ENCODE results near the gene CDS2. TPM values are rescaled to one million over a fixed set of nuclear protein-coding genes. Genes with fewer than 3 reads are reported as not detected.

CDS2 gene
- total and polyA plus RNA-seq, 8 donors = 2.1 to 88.1 (median 14.7) TPM

DNA sequence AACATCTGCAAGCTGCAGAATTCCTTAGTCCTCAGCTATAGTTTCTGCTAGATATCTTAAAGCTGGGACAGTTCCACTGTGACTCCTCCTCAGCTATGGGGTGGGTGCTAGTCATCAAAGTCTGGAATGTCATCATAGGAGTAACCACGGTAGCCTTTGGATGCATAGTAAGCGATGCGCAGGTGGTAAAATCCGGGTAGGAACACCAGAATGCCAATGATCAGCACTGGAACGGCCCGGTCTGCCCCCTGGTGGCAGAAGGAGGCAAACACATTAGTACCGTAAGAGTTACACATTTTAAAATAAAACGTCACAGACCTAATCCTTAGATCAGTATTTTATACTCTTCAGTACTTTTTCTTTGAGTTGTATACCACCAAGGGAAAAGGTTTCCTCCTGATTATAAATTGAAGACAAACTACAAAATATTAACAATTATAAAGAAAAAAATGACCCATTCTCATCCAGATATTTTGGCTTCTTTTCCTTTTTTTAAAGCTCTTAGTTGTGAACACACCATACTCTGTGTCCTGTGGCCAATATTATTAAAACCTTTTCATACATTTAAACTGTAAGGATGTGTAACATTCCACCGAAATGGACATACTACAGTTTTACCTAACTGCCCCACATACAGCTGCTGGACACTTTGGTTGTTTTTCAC is 26.0 kb upstream of the CDS2 start:
- Histone ChIP-seq H3K27me3 (no peaks in the 10 kb centered on the region), H3K4me3 (no peak overlapping the region), H3K36me3 (peaks cover 44 to 98% (median 93%) of the 10 kb centered on the region in 4 donors), H3K4me1 (peaks cover 0 to 10% (median 0%) of the 10 kb centered on the region in 4 donors), H3K27ac (peak overlapping the region in 1 of 5 donors; percentile 10), H3K9me3 (no peaks in the 10 kb centered on the region)
- DNase-seq = peak; percentile 84 to 85
- intact Hi-C loops (cut with DNase I; ENCODE audit: low total_unique reads) = no loop called here
- no peak for TF ChIP-seq EP300 (IDR thresholded peaks at IDR 0.05)
- TF ChIP-seq, protein P1, sequence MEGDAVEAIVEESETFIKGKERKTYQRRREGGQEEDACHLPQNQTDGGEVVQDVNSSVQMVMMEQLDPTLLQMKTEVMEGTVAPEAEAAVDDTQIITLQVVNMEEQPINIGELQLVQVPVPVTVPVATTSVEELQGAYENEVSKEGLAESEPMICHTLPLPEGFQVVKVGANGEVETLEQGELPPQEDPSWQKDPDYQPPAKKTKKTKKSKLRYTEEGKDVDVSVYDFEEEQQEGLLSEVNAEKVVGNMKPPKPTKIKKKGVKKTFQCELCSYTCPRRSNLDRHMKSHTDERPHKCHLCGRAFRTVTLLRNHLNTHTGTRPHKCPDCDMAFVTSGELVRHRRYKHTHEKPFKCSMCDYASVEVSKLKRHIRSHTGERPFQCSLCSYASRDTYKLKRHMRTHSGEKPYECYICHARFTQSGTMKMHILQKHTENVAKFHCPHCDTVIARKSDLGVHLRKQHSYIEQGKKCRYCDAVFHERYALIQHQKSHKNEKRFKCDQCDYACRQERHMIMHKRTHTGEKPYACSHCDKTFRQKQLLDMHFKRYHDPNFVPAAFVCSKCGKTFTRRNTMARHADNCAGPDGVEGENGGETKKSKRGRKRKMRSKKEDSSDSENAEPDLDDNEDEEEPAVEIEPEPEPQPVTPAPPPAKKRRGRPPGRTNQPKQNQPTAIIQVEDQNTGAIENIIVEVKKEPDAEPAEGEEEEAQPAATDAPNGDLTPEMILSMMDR (IDR thresholded peaks at IDR 0.05) = peak in 5 of 7 experiments; percentile 76 to 92 (median 84)
- WGBS, 5 donors = 7 to 12% (median 10%) methylated on average over 9 of the region's 9 CpGs

DNA sequence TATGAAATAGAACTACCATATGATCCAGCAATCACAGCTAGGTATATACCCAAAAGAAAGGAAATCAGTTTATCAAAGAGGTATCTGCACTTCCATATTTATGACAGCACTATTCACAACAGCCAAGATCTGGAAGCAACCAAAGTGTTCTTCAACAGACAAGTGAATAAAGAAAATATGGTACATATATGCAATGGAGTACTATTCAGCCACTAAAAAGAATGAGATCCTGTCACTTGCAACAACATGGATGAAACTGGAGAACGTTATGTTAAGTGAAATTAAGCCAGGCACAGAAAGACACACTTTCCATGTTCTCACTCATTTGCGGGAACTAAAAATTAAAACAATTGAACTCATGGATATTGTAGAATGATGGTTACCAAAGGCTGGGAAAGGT is 22.3 kb upstream of the CDS2 start:
- TF ChIP-seq POLR2AphosphoS5 (IDR thresholded peaks at IDR 0.05) (no peak), EP300 (IDR thresholded peaks at IDR 0.05) (no peak)
- TF ChIP-seq, protein P1 (IDR thresholded peaks at IDR 0.05) = no peak
- Histone ChIP-seq H3K9me3 (no peaks in the 10 kb centered on the region), H3K36me3 (peaks cover 64 to 99% (median 95%) of the 10 kb centered on the region in 4 donors), H3K27me3 (no peaks in the 10 kb centered on the region), H3K4me1 (peaks cover 0 to 10% (median 0%) of the 10 kb centered on the region in 4 donors), H3K27ac (no peak overlapping the region), H3K4me3 (no peak overlapping the region)
- intact Hi-C loops (cut with DNase I; ENCODE audit: low total_unique reads) = no loop called here
- WGBS, 5 donors = 95 to 98% (median 96%) methylated on average over 2 of the region's 2 CpGs
- DNase-seq = no peak

DNA sequence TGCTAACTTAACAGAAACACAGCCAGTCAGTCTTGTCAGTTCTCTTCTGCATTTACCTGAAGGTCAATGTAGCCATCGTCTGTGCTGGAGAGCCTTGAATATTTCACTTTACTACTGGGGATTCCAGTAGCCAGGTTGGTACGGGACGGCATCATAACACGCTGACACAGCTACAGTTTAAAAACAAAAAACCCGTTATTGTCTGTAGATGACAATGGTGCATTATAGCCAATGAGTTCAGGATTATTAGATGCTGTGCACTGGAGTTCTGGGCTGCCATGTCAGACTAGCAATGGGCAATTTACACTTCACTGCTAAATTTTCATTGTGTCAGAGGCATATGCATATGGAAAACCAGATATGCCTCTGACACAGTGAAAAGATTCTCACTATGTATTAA is 17.5 kb upstream of the CDS2 start:
- intact Hi-C loops (cut with DNase I; ENCODE audit: low total_unique reads) = no loop called here
- TF ChIP-seq EP300 (IDR thresholded peaks at IDR 0.05) = no peak
- WGBS, 5 donors = 83 to 89% (median 85%) methylated on average over 5 of the region's 5 CpGs
- Histone ChIP-seq H3K27ac (no peak overlapping the region), H3K9me3 (no peaks in the 10 kb centered on the region), H3K4me3 (no peak overlapping the region), H3K4me1 (peaks cover 11 to 21% (median 14%) of the 10 kb centered on the region in 4 donors), H3K27me3 (no peaks in the 10 kb centered on the region), H3K36me3 (peaks cover 43 to 73% (median 71%) of the 10 kb centered on the region in 4 donors)
- no peak for DNase-seq

DNA sequence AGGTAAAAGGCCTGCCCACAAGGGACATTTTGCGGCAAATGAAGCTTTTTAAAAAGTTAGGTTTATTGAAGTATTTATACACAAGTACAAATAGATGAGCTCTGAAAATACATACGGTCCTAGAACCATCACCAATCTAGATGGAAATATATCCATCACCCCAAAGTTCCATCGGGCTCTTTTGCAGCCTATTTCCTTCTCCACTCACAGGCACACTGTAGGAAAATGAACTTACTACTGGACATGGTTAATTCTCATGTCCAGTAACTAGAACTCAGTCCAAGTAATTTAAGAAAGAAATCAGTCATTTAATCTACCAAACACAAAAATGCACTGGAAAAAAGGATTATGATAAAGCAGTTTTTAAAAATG is 13.2 kb upstream of the CDS2 start:
- Histone ChIP-seq H3K9me3 (no peaks in the 10 kb centered on the region), H3K36me3 (peaks cover 24 to 64% (median 60%) of the 10 kb centered on the region in 4 donors), H3K4me3 (peak overlapping the region; percentile 71 to 90 (median 81)), H3K27me3 (no peaks in the 10 kb centered on the region), H3K4me1 (peaks cover 20 to 34% (median 23%) of the 10 kb centered on the region in 4 donors), H3K27ac (peak overlapping the region; percentile 92 to 99 (median 97))
- DNase-seq = no peak
- intact Hi-C loops (cut with DNase I; ENCODE audit: low total_unique reads) = no loop called here
- TF ChIP-seq POLR2AphosphoS5 (IDR thresholded peaks at IDR 0.05) = no peak
- no peak for TF ChIP-seq EP300 (IDR thresholded peaks at IDR 0.05)
- no peak for TF ChIP-seq POLR2A (IDR thresholded peaks at IDR 0.05)
- TF ChIP-seq, protein P1 (IDR thresholded peaks at IDR 0.05) = no peak
- 21 to 36% (median 26%) methylated on average over 3 of the region's 3 CpGs for WGBS, 5 donors

DNA sequence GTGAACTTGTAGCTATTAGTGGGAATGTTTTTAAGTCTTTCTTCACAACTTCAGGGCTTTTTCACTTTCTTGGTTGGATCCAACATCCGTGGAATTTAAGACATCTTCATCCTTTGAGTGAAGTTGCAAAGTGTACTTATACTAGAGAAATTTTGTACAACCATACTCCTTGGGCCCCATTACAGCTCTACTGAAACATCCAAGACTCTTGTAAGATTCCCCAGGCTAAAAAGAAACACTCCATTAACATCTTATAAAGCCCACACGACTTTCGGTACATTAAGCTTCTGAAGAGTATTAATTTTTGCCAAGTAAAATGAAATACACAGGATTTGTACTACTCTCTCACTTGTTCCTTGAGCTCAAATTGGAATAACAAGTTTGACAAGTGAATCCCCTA is 12.4 kb upstream of the CDS2 start:
- H3K9me3 ChIP-seq = no peaks in the 10 kb centered on the region
- H3K4me1 ChIP-seq = peaks cover 25 to 40% (median 30%) of the 10 kb centered on the region in 4 donors
- intact Hi-C loops (cut with DNase I; ENCODE audit: low total_unique reads) = no loop called here
- H3K36me3 ChIP-seq = peaks cover 24 to 56% (median 52%) of the 10 kb centered on the region in 4 donors
- no peak overlapping the region for H3K27ac ChIP-seq
- WGBS, 5 donors = 21 to 83% (median 69%) methylated on average over 3 of the region's 3 CpGs
- TF ChIP-seq POLR2A (IDR thresholded peaks at IDR 0.05) (no peak), POLR2AphosphoS5 (IDR thresholded peaks at IDR 0.05) (no peak)
- TF ChIP-seq, protein P1 (IDR thresholded peaks at IDR 0.05) = no peak
- no peak for DNase-seq
- no peak overlapping the region for H3K4me3 ChIP-seq
- H3K27me3 ChIP-seq = no peaks in the 10 kb centered on the region

Data from stomach (tissue), 9 donors.